ENCODE measurements around the gene SLC34A1.
"Not testable (repeated sequence)": the region's sequence is repeated elsewhere in the genome, so short reads cannot be mapped to it uniquely, and the experiment has no call there.

The SLC34A1 gene

DNA sequence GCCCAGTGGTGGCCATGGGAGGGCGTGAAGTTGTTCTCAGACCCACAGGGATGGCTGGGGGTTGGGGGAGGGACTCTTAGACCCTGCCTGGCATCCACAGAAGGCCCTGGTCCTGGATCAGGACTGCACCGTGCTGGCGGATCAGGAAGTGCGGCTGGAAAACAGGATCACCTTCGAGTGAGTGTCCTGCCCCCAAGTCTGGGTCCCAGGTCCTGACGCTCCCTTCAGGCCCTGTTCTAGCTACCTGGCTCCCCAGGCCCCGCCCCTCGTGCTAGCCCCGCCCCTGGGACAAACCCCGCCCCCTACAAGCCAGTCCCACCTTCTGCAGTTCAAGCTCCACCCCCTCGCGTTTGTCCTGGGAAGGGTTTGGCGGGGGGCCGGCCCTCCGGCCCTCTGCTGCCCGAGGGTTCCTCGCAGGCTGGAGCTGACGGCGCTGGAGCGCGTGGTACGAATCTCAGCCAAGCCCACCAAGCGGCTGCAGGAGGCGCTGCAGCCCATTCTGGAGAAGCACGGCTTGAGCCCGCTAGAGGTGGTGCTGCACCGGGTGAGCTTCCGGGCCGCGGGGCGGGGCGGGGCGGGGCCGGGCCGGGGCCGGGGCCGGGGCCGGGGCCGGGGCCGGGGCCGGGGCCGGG, 13.6 kb upstream of the SLC34A1 start:
- peak; percentile 81 for DNase-seq

DNA sequence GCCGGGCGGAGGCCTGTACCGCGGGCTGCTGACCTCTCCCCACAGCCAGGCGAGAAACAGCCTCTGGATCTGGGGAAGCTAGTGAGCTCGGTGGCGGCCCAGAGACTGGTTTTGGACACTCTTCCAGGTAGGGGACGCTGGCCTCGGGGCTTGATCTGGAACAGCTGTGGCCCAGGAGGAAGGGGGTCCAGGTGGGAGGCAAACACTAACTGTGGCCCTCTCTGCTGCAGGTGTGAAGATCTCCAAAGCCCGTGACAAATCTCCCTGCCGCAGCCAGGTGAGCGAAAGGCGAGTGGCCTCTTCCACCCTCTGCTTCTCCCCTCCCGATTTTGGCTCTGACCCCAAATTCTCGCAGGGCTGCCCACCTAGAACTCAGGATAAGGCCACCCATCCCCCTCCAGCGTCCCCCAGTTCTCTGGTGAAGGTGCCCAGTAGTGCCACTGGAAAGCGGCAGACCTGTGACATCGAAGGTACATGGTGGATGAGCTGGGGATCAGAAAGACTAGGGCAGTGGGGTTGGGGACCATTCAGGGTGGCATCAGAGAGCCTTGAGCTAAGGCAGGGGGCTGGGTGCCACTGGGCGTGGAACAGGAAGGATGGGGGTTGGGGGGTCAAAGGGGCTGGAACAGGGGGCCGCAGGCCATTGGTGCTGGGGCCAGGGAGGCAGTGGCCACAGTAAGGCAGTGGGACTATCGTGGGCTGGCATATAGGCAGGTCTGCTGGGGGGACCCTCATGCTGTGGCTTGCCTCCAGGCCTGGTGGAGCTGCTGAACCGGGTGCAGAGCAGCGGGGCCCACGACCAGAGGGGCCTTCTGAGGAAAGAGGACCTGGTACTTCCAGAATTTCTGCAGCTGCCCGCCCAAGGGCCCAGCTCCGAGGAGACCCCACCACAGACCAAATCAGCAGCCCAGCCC, 12.9 kb upstream of the SLC34A1 start:
- no peak for DNase-seq

DNA sequence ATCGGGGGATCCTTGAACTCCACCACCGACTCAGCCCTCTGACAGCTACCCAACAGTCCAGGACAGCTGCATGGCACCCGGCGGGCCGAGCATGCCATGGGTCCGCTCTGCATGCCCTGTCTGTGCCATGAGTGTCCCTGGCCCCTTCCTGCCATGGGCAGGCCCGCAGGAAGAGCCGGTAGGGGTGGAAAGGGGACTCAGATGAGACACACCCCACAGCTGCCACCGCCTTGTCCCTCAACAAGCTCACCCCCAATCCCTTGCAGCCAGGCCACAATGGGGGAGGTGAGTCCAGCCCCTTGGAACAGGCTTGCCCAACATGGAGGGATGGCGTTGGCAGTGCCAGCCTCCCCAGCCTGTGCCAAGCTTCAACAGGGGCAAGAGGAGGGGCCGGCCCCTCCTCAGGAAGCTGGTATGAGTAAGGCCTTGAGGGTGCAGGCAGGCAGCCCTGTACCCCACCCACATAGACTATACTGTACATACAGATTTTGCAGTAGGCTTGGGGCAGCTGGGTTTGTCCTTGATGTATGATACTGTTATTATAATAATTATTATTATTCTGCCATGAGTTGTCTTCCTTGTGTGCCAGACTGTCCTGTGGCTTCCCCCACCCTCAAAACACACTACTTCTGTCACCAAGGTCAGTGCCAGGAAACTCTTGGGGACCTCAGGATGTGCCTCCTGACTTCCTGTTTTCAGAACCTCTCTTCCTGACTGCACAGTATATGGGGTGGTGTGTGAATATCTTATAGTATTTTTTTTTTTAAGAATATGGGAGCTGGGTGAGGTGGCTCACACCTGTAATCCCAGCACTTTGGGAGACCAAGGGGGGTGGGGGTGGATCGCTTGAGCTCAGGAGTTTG, 12.0 kb upstream of the SLC34A1 start:
- no peak for DNase-seq

DNA sequence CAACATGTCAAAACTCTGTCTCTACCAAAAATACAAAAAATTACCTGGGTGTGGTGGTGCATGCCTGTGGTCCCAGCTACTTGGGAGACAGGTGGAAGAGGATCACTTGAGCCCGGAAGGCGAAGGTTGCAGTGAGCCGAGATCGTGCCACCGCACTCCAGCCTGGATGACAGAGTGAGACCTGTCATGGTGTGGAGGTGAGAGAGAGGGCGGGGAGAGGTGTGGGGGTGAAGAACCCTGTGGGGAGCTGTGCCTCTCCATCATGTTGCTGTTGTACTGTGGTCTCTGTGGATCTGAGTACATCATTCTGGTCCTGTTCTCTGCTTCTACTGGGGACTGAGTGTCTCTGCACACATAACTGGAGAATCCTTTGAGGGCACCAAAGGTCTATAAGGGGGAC, 11.3 kb upstream of the SLC34A1 start:
- DNase-seq, result no peak

DNA sequence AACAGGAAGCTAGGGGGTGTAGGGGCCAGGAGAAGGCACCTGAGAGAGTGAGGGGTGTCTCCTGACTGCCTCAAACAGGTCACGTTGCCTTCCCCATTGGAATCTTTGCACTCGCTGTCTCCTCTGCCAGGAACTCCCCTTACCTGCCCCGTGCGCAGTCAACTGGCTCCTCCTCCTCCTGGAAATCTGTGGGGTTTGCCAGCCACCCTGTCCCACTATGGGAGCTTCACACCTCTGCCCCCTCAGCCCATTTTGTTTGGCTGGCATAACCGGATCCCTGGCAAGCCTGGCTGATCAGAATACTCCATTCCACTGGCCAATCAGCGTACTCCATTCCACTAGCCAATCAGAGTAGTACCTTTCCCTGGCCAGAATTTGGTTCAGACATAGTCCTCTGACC, 10.4 kb upstream of the SLC34A1 start:
- no peak for DNase-seq

DNA sequence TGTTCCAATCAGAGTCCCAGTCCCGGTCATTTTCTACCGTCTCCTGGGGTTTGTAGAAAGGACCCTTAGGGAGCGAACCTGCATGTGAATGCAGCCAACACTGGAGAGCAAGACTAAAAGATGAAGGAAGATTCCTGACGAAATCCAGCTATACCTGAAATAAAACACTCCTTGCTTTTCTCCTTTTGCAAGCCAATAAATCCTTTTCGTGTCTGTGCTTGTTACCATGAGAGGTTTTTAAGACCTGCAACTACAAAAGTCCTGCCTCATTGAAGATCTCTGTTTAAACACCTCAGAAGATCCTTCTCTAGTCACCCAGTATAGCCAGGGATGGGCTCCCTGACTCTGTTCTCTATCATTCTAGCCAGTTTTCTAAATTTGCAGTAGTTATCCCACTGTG, 10.0 kb upstream of the SLC34A1 start:
- no peak for DNase-seq

DNA sequence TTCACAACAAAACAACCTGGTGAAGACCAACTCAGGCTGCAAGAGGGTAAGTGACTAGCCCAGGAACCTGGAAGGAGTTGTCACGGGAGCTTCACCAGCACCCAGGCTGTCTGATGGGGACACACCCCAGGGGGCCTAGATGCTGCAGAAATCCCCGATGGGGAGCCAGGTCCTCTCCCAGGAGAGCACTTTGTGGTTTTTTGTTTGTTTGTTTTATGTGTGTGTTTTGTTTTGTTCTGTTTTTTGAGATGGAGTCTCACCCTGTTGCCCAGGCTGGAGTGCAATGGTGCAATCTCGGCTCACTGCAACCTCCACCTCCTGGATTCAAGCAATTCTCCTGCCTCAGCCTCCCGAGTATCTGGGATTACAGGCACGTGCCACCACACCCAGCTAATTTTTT, 8.7 kb upstream of the SLC34A1 start:
- not testable (repeated sequence) for DNase-seq

DNA sequence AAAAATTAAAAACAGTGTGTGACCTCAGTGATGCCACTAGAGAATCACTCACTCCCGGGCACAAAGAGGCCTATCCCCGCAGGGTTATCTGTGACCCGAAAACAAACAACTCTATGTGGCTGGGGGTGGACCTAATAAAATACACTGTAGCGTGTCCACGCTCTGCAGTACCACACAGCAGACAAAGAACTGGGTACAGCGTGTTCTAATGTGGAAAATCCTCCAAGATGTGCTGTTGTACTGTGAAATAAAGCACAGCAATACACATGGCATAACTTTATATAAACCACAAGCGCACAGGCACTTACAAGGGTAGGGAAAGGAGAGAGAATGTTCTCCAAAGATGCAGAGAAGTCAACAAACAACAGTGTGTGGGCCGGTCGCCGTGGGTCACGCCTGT, 8.1 kb upstream of the SLC34A1 start:
- DNase-seq, result no peak

DNA sequence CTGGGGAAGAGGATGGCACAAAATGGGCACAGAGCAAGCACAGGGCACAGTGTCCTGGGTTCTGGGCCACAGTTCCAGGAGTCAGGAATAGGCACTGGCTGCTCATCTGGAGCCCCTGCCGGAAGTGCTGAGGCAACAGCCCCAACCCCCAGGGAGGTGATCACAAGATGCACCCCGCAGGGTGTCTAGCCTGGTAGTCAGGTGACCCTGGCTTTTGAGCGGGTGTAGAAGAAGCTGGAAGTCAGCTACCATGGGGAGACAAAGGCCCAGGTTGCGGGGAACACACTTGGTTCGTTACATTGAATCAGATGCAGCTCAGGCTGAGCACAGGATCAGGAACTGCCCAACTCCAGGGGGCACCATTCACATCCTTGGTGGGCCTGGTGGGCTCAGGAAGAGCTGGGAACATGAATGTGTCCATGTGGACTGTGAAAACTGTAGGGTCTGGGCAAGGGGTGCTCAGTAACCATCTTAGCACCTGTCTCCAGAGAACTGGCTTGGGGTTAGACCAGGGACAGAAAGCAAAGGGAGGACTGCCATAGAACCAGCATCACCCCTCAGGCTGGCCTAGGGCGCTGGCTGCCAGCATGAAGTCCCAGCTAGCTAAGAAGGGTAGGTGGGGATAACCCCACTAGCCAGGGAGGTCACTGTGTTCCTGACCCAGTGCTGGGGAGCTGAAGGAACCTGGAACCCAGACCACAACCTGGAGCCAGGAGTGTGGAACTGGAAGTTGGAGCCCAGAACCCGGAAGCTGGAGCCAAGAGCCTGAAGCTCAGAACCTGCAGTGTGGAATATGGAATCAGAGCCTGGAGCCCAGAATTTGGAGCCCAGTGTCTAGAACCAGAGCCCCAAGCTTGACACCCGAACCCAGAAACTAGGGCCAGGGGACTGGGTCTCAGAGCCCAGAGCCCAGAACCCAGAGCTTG, 6.1 kb upstream of the SLC34A1 start:
- no peak for DNase-seq

DNA sequence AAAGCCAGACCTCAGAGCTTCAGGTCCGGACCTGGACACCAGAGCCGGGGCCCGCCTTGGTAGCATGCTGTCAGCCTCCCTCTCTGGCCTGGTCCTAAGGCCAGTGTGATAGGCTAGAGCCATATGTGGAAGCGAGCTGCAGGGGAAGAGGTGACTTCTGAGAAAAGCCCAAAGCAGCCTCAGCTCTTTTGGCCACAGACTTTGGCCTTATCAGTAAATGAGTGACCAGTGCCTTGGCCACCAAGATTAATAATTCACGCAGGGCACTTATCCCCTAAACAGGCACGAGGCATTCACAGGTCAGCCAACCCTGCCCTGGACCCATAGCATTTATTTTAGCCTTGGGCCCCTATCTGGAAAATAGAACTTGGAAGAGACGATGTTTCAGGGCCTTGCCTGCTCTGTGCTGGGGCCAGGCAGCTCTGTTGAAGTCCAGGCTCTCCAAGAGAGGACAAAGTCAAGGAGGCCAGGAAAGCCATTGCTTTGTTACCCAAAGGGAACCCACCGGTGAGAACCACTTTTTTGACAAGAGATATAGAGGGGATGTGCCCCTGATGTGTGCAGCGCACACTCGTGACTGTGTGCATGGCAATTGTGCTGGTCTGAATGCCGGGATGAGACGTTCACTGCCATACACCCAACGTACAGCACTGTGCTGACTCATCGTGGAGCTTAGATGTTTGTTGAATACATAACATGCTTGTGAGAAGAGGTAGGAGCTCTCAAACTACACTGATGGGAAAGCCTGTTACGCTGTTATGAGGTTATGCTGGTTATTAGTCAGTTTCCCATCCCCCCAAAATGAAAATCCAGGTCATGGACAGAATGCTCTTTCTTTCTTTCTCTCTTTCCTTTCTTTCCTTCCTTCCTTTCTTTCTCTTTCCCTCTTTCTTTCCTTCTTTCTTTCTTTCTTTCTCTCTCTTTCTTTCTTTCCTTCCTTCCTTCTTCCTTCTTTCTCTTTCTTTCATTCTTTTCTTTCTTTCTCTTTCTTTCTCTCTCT, 5.0 kb upstream of the SLC34A1 start:
- DNase-seq, result no peak

DNA sequence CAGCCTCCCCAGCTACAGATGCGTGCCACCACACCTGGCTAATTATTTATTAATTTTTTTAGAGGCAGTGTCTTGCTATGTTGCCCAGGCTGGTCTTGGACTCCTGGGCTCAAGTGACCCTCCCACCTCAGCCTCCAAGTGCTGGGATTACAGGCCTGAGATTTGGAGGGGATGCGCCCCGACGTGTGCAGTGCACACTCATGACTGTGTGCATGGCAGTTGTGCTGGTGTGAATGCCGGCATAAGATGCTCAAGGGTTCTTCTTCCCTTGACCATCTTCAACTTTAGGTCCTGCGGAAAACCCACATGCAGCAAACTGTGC, 3.5 kb upstream of the SLC34A1 start:
- no peak for DNase-seq

DNA sequence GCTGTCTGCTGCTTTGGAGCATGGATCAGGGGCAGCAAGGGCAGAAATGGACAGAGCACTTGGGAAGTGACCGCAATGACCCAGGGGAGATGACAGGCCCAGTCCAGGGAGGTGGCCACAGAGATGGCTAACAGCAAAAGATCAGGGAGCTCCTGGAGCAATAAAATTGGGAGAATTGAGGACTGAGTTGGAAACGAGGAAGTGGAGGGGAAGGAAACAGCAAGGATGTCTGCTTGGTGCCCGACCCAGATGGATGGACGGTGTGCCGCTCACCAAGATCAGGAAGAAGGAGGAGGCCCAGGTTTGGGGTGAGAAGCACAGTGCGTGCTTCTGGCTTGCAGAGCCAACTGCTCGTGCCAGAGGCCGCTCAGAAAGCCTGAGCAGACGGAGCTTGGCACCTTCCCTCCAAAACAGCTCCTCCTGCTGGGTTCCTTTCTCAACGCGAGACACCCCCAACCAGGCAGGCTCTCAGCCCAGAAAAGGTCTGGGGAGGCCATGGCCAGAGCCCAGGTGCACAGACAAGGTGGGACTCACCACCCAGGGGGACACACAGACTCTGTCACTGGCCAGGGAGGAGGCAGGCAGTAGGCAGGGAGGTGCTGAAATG, 1.7 kb upstream of the SLC34A1 start:
- DNase-seq, result no peak

DNA sequence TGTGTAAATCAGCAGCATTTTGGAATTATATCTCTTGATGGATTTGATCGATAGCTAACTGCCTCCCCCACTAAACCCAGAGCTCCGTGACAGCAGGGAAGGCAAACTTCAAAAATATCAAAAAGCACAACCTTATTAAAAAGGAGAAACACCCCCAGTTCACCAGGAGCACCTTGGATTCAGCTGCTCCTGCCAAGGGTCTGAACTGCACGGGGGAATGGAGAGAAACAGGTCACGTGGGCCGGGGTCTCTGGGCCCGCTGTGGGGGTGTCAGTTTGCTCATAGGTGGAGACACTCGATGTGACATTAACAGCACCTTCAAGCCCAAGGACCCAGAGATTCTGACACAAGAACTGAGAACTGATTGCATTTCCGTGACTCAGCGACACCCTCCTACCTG, 1.1 kb upstream of the SLC34A1 start:
- no peak for DNase-seq

DNA sequence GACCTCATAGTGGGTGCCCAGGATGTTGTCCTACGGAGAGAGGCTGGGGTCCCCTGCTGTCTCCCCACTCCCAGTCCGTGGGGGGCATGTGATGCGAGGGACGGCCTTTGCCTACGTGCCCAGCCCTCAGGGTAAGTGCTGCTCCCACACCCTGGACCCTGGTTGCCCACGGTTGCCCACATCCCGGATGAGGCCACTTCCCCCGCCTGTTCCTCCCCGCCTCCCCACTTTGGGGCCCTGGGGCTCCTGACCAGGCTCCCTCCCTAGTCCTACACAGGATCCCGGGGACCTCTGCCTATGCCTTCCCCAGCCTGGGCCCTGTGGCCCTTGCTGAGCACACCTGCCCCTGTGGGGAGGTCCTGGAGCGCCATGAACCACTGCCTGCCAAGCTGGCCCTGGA, 1.5 kb downstream of the SLC34A1 start:
- no peak for DNase-seq

DNA sequence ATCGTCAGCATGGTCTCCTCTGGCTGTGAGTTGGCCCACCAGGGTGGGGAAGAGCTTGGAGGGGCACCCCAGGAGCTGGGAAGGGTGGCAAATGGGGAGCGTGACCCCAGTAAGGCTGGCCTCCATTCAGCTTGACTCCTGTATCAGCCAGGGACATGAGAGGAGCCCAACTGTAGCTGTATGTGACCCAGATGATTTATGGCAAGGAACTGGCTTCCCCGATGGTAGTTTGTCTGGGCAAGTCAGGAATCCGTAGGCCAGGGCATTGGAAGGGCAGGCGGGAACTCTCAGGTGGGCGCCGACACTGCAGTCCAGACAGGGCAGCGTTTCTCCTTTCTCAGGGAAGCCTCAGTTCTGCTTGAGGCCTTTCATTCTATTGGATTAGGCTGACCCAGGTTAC, 2.3 kb downstream of the SLC34A1 start:
- DNase-seq, result no peak

DNA sequence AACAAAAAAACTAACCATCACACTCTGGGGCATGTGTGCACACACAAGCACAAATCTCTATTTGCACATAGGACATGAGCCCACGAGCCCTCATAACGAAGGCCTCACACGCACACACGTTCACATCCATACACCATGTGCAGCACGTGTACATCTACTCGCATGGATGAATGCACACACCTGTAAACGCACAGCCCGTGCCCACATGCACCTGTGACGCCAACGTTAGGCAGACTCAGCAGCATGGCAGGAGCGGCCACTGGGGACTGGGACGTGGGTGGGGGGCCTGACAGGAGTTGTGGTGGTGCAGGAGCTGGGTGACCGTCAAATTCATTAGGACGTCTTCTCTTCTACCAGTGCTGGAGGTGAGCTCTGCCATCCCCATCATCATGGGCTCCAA, 3.2 kb downstream of the SLC34A1 start:
- DNase-seq, result no peak

DNA sequence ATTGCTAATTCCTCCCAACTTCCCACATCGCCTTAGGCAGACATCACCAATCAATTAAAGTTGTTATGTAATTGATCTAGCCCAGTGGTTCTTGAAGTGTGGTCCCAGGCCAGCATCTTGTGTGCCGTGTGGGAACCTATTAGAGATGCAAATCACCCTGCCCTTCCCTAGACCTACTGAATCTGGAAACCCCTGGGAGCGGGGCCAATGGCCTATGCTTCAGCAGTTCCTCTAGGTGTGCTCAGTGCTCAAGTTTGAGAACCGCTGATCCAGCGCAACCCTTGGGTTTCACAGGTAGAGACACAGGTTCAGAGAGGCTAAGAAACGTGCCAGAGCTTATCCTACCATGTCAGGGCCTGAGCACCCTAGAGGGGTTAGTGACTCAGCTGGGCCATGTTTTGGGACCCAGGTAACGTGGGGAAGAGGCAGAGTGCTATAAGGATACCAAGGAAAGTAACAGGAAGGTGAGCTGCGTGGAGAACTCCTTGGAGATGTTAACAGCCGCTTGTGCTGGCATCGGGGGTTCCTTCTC, 4.4 kb downstream of the SLC34A1 start:
- DNase-seq, result no peak

DNA sequence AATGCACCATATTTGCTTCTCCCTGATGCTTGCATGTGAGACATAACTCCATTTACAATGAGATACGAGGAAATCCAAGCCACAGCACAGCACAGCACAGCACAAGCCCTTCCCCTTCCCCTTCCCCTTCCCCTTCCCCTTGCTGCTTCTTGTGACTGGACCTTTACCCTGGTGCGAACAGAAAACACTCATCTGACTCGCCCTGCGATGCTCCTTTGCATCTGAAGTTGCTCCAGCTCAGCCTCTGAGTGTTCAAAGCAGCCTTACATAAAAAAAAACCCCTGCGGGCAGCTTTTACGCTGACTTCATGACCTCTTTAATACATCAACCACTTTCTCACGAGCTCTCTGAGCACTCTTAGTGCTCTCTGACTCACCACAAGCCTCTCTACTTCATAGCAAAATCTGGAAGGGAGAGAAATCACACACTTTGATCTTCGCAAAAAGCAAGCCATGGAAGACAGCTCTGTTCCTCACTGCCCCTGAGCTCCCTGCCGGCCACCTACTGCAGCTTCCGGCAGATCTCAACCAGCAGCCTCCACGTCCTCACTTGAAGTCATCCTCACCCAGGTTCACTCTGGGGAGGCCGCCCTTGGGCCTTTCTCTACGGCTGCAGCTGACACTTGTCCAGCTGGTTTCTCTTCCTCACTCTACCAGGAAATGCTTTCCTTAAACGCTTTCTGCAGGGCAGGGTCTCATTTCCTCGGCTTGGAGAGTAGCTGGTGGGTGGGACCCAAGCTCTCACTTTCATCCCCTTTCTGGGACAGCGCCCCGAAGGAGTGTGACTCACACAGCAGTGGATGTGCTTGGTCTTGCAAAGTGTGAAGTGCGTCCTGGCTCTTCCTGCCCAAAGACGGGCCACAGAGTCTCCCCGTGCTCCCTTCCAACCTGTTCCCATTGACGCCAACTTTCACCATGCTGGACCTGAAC, 5.3 kb downstream of the SLC34A1 start:
- peak; percentile 62 for DNase-seq

All from stimulated activated CD8-positive, alpha-beta memory T cell treated with anti-CD3 and anti-CD28 coated beads, Interleukin-4, amount 100 ng/mL, for 48 hours (primary cell).